ENCODE results near the gene PRLHR. TPM values are rescaled to one million over a fixed set of nuclear protein-coding genes. Genes with fewer than 3 reads are reported as not detected.

PRLHR gene
- not detected in 2 replicates for total RNA-seq

DNA sequence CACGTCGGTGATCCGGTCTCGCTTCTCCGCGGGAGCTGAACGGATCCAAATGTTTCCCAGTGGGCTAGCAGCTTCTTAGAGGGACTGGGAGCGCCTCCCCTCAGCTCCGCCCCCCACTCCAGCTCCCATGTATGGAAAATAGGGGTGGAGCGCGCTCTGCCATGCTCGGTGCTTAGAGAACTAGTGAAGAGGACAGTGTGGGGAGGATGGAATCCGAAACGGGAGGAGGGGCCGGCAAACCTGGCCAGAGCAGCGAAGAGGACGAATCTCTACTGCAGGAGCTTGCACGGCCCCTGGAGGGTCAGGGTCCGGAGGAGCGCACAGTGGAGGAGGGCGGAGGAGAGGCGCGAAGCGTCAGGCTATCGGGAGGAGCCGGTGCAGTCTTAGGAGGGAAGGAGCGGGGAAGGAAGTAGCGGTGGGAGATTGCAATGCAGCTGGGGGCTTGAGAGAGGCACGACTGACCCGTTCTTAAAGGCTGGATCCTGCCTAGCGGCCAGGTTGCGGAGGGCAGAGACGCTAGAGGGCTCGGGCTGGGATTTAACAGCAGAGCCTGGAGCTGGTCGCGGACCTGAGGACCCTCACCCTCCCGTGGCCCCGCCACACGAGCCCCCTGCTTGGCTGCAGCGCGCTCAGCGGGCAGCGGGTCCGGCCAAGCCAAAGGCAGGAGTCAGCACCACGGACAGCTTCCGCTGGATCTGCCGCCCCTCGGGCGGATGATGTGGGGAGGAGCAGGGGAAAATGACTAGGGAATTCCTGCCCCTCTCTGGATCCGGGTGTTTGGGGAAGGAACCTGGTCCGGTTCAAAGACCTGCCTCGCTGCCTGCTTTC is at the start of gene PRLHR:
PRLHR (minus strand) TSS at position 51 of the 828 bp plus-strand sequence. CDS start 404 bp downstream, outside the sequence.

Other genes with a start within 250 kb of the PRLHR start
- gene CACUL1, start 159.3 kb upstream of the PRLHR start, total RNA-seq, result 17.5 and 18.5 TPM in 2 replicates